Panc1 (cell line): ENCODE results near the gene DDB1. TPM values are rescaled to one million over a fixed set of nuclear protein-coding genes. Genes with fewer than 3 reads are reported as not detected.

Experiments used
- ATAC-seq: fragments of 200-7000 bp; cut with Tn5 transposase; 2 replicates; pipeline ENCODE4 v1.9.1; 2020; ENCODE audit warnings: mild to moderate bottlenecking, moderate library complexity
- BruUV-seq: library from RNA; stranded (reverse); fragments of 400-500 nt; replicated peaks from 2 replicates; lab custom pipeline; 2021; lab: Mats Ljungman, UMichigan
- CTCF ChIA-PET: fragments of 300-600 bp; sonication (Branson Sonifier 250); formaldehyde crosslinking; loops from one replicate; lab custom pipeline; 2022; ENCODE audit warnings: antibody characterized with exemption; lab: Charles Lee
- POLR2A ChIA-PET: fragments of 300-600 bp; sonication (Branson Sonifier 250); formaldehyde crosslinking; loops from one replicate; lab custom pipeline; 2022; ENCODE audit warnings: antibody characterized with exemption; lab: Charles Lee
- DNase-seq: peaks from one replicate; pipeline ENCODE4 v3.0.0-alpha.2; 2010; ENCODE audit warnings: low read depth, low spot score
- H3K27ac ChIP-seq: 2 replicates; pipeline ENCODE4 v1.5.1; 2011; ENCODE audit warnings: mild to moderate bottlenecking, low read length, inconsistent platforms
- H3K27me3 ChIP-seq: fragments of 200-500 bp; sonication (Bioruptor generic); 2 replicates; pipeline ENCODE4 v1.6.0; 2014; ENCODE audit warnings: low read length, inconsistent platforms; ENCODE audit not compliant: control insufficient read depth, insufficient read depth
- H3K36me3 ChIP-seq: fragments of 200-500 bp; sonication (Bioruptor generic); 2 replicates; pipeline ENCODE4 v1.5.1; 2014; ENCODE audit warnings: inconsistent platforms, mild to moderate bottlenecking, low read length, moderate library complexity; ENCODE audit not compliant: control insufficient read depth, insufficient read depth
- H3K4me1 ChIP-seq: 2 replicates; pipeline ENCODE4 v1.5.1; 2011; ENCODE audit warnings: inconsistent platforms, mild to moderate bottlenecking, low read length, moderate library complexity; ENCODE audit not compliant: control insufficient read depth, insufficient read depth
- H3K4me3 ChIP-seq, 2 experiments: 2 replicates each; pipeline ENCODE4 v1.5.1; 2011 to 2012; ENCODE audit warnings: low read depth in 2 of 2, low read length in 2 of 2, mild to moderate bottlenecking in 2 of 2, inconsistent platforms in 1 of 2, moderate library complexity in 1 of 2
- H3K9me3 ChIP-seq: fragments of 200-500 bp; sonication (Bioruptor generic); 2 replicates; pipeline ENCODE4 v1.5.1; 2014; ENCODE audit warnings: low read depth, mild to moderate bottlenecking, inconsistent platforms, low read length, moderate library complexity; ENCODE audit not compliant: control insufficient read depth, insufficient read depth
- POLR2AphosphoS5 ChIP-seq: IDR thresholded peaks from 2 replicates; pipeline ENCODE4 v1.6.1; 2012; ENCODE audit warnings: mild to moderate bottlenecking, low read depth, low read length, moderate library complexity
- SIN3A ChIP-seq: IDR thresholded peaks from 2 replicates; pipeline ENCODE4 v1.6.1; 2012; ENCODE audit warnings: low read depth, mild to moderate bottlenecking, low read length, moderate library complexity, borderline replicate concordance; ENCODE audit not compliant: insufficient read depth
- TCF7L2 ChIP-seq: IDR thresholded peaks from 2 replicates; pipeline ENCODE4 v1.6.1; 2011; ENCODE audit warnings: mild to moderate bottlenecking, low read depth, low read length, inconsistent platforms
- in situ Hi-C: cut with HindIII; loops from 2 replicates; pipeline ENCODE4 v1.10.0; 2016; ENCODE audit warnings: low sequenced_read_pairs, low pct_unique_long_range_greater_than_20kb
- intact Hi-C: fragments of 100-400 bp; cut with micrococcal nuclease; formaldehyde crosslinking; loops from one replicate; pipeline ENCODE4 v1.10.0; 2022; ENCODE audit not compliant: unreplicated experiment
- total RNA-seq: library from RNA; stranded (reverse); gene quantifications from one replicate; pipeline ENCODE4 v1.2.1, GENCODE V29; 2021; ENCODE audit not compliant: unreplicated experiment
- TF ChIP-seq, protein P1 (sequence below), 2 experiments: IDR thresholded peaks; 2 replicates each; pipeline ENCODE4 v1.6.1; 2011 to 2012; ENCODE audit warnings: low read depth in 2 of 2, control low read depth in 1 of 2, low read length in 1 of 2, mild to moderate bottlenecking in 1 of 2, moderate library complexity in 1 of 2; ENCODE audit not compliant: insufficient read depth in 1 of 2
- TF ChIP-seq, protein P2 (sequence below): fragments of 450-650 bp; IDR thresholded peaks from 2 replicates; pipeline ENCODE4 v1.5.1; 2017; ENCODE audit warnings: mild to moderate bottlenecking

The DDB1 gene
- total RNA-seq, 1 experiment from 2014 or later, result 217 TPM

DNA sequence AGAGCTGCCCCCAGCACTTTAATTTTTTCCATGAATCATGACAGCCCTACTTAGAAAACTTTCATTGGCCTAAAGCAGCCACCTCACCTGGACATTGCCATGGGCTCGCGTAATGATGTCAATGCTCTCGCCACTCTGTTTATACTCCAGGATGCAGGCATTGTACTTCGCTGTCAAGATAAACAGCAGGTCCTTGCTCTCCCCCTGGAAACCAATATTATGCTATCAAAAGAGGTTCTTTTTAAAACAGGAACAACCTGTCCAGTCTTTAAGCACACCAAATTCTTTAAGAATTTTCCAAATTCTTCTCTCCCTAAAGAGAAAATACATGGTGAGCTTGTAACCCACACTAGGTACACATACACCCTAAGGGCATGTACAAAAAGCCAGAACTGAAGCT is 3.0 kb downstream of the DDB1 start:
- H3K36me3 ChIP-seq, result peaks cover 31% of the 10 kb centered on the region
- H3K27me3 ChIP-seq, result no peaks in the 10 kb centered on the region
- BruUV-seq, result no TSS peak
- ChIA-PET POLR2A (no interaction called here), CTCF (interaction anchor here (1.2 kb wide), 1 partner anchor 56 kb away, joined by 3 read pairs; no protein-coding TSS in a partner anchor)
- H3K9me3 ChIP-seq, result no peaks in the 10 kb centered on the region
- ATAC-seq, result no peak
- TF ChIP-seq TCF7L2, result no peak
- no peak for TF ChIP-seq SIN3A
- no peak for TF ChIP-seq POLR2AphosphoS5
- TF ChIP-seq, protein P1, sequence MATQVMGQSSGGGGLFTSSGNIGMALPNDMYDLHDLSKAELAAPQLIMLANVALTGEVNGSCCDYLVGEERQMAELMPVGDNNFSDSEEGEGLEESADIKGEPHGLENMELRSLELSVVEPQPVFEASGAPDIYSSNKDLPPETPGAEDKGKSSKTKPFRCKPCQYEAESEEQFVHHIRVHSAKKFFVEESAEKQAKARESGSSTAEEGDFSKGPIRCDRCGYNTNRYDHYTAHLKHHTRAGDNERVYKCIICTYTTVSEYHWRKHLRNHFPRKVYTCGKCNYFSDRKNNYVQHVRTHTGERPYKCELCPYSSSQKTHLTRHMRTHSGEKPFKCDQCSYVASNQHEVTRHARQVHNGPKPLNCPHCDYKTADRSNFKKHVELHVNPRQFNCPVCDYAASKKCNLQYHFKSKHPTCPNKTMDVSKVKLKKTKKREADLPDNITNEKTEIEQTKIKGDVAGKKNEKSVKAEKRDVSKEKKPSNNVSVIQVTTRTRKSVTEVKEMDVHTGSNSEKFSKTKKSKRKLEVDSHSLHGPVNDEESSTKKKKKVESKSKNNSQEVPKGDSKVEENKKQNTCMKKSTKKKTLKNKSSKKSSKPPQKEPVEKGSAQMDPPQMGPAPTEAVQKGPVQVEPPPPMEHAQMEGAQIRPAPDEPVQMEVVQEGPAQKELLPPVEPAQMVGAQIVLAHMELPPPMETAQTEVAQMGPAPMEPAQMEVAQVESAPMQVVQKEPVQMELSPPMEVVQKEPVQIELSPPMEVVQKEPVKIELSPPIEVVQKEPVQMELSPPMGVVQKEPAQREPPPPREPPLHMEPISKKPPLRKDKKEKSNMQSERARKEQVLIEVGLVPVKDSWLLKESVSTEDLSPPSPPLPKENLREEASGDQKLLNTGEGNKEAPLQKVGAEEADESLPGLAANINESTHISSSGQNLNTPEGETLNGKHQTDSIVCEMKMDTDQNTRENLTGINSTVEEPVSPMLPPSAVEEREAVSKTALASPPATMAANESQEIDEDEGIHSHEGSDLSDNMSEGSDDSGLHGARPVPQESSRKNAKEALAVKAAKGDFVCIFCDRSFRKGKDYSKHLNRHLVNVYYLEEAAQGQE (IDR thresholded peaks at IDR 0.05; ENCODE audit: insufficient read depth in 1 of 2, low read depth in 2 of 2, low read length in 1 of 2), result no peak
- TF ChIP-seq, protein P2, sequence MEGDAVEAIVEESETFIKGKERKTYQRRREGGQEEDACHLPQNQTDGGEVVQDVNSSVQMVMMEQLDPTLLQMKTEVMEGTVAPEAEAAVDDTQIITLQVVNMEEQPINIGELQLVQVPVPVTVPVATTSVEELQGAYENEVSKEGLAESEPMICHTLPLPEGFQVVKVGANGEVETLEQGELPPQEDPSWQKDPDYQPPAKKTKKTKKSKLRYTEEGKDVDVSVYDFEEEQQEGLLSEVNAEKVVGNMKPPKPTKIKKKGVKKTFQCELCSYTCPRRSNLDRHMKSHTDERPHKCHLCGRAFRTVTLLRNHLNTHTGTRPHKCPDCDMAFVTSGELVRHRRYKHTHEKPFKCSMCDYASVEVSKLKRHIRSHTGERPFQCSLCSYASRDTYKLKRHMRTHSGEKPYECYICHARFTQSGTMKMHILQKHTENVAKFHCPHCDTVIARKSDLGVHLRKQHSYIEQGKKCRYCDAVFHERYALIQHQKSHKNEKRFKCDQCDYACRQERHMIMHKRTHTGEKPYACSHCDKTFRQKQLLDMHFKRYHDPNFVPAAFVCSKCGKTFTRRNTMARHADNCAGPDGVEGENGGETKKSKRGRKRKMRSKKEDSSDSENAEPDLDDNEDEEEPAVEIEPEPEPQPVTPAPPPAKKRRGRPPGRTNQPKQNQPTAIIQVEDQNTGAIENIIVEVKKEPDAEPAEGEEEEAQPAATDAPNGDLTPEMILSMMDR, result no peak
- no peak overlapping the region for H3K27ac ChIP-seq
- in situ Hi-C loops (no loop called here), intact Hi-C loops (no loop called here)
- no peak overlapping the region for H3K4me3 ChIP-seq
- H3K4me1 ChIP-seq, result peaks cover 29% of the 10 kb centered on the region
- DNase-seq, result no peak

DNA sequence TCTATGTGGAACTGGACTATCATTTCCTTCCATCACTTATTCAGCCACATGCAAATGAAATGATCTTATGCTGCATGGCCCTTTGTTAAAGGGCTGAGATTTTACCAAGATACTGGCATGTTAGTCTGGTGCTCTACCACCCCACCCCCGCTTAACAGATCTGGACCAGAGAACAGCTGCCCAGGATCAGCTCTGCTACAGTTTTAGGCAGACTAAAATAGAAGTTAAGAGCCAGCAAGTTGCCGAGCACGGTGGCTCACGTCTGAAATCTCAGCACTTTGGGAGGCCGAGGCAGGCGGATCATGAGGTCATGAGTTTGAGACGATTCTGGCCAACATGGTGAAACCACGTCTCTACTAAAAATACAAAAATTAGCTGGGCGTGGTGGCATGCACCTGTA is 4.6 kb downstream of the DDB1 start:
- POLR2A ChIA-PET, result no interaction called here
- ATAC-seq, result no peak
- H3K27ac ChIP-seq, result no peak overlapping the region
- TF ChIP-seq, protein P2, result no peak
- TF ChIP-seq TCF7L2, result no peak
- no peak for TF ChIP-seq POLR2AphosphoS5
- TF ChIP-seq, protein P1 (IDR thresholded peaks at IDR 0.05; ENCODE audit: insufficient read depth in 1 of 2, low read depth in 2 of 2, low read length in 1 of 2), result no peak
- TF ChIP-seq SIN3A, result no peak
- CTCF ChIA-PET, result no interaction called here
- H3K9me3 ChIP-seq, result no peaks in the 10 kb centered on the region
- in situ Hi-C loops, result no loop called here
- no peaks in the 10 kb centered on the region for H3K27me3 ChIP-seq
- H3K4me3 ChIP-seq, result no peak overlapping the region
- no peak for DNase-seq
- intact Hi-C loops, result no loop called here
- H3K36me3 ChIP-seq, result peaks cover 39% of the 10 kb centered on the region
- H3K4me1 ChIP-seq, result peaks cover 14% of the 10 kb centered on the region
- no TSS peak for BruUV-seq
